Measurements from ENCODE around the gene CLASP2. TPM values are rescaled to one million over a fixed set of nuclear protein-coding genes. Genes with fewer than 3 reads are reported as not detected.

Gene CLASP2
- polyA plus RNA-seq, 4 donors: 45.0 to 58.5 (median 54.7) TPM

DNA sequence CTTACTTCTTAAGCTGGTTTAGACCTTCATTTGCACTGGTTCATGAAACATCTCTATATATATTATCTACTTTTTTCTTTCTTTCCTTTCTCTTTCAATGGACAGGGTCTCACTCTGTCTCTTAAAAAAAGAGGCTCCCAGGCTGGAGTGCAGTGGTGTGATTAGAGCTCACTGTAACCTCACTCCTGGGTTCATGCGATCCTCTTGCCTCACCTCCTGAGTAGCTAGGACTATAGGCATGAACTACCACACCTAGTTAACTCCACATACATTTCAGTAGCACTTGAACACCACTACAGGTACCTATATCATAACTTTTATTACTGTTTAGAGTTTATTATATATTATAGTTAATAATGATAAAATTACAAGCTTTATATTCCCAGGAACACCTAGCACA, 160.8 kb downstream of the CLASP2 start:
- no peak for DNase-seq (ENCODE audit: low read depth in 4 of 4, low spot score in 3 of 4)

DNA sequence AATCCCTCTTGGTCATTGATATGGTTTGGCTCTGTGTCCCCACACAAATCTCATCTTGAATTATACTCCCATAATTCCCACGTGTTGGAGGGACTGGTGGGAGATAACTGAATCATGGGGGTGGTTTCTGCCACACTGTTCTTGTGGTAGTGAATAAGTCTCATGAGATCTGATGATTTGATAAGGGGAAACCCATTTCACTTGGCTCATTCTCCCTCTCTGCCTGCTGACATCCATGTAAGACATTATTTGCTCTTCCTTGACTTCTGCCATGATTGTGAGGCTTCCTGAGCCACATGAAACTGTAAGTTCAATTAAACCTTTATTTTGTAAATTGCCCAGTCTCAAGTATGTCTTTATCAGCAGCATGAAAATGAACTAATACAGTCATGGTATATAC, 171.0 kb downstream of the CLASP2 start:
- DNase-seq (ENCODE audit: low read depth in 4 of 4, low spot score in 3 of 4): no peak

DNA sequence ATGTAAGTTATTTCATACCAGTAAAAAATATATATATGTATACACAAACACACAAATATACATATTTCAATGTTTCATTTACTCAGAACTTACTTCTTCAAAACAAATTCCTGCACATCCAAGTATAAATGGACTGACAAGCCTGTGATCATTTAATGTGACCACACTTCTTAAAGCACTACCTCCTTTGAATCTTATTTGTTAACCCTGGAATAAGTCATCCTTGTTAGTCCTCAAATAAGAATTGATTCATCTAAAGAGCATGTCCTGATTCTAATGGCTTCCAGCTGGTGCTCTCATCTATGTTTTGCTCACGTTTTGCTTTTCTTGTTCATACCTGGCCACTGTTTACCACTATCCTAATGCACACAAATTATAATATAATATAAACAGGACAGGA, 173.9 kb downstream of the CLASP2 start:
- no peak for DNase-seq (ENCODE audit: low read depth in 4 of 4, low spot score in 3 of 4)

DNA sequence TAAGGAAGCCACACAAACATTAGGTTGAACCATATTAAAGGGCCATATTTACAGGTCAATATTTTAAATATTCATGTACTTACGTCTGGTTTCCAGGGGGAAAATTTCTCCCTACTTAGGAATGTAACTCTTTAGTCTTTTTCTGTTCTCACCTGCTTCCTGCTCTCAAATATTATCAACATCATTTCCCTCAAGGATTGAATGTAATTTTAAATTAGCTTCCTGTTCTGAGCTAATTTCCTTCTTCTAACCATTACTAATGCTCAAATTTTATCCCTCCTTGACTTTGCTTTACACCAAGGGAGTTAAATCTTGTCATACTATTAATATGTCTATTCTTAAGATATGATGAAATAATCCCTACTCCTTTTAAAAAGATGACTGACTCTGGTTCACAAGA, 174.5 kb downstream of the CLASP2 start:
- no peak for DNase-seq (ENCODE audit: low read depth in 4 of 4, low spot score in 3 of 4)

DNA sequence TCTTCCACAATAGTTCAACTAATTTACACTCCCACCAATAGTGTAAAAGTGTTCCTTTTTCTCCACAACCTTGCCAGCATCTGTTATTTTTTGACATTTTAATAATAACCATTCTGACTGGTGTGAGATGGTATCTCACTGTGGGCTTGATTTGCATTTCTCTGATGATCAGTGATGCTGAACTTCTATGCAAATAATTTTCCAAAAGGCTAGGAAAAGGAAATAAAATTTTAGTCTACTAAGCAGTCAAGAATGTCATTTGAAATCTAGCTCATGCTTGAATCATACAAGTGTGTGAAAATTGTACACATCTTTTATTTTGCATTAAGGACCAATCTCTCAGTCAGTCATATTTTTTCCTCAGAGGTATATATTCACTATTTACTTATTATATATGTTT, 176.1 kb downstream of the CLASP2 start:
- DNase-seq (ENCODE audit: low read depth in 4 of 4, low spot score in 3 of 4): no peak

DNA sequence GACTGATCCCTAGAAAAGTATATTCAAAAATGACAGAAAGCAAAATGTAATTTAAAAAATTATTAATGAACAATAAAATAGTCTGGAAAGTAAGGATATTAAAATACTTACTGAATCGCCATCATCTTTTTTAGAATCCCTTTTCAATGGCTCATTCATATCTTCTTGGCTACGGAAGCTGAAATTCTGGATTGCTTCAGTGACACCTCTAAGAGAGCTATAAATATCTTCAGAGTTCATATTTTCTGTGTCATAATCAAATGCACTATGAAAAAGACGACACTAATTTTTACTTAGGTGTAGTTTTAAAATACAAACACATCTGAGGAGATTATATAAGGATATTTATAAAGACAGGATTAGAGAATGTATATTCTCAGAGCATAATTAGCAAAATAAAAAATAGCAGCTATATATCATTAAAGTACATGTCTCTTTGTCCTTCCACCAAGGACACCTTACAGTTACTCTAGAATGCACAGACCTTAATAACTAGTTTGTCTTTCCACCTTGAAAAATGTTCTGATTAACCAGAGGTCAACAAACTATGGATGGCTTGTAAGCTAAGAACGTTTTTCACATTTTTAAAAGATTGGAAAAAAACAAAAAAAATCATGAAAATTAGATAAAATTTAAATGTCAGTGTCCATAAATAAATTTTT, 179.2 kb downstream of the CLASP2 start:
- no peak for DNase-seq (ENCODE audit: low read depth in 4 of 4, low spot score in 3 of 4)

DNA sequence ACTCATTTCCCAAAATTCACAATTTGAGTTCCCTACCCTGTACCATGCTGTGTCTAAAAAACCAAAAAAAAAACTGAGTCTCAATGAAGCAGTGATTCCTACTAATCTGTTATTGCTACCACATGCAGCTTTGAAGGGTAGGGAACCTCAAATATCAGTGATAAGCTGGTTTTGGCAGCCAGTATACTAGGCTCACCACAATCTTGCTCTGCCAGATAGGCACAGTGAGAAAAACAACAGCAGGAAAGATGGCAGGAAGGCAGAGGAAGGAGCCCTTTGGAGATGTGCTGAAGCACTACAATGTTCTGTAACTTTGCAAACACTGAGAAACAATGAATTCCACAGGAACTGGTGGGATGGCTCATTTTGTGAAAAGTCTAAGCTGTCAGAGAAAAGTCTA, 180.9 kb downstream of the CLASP2 start:
- DNase-seq (ENCODE audit: low read depth in 4 of 4, low spot score in 3 of 4): no peak

DNA sequence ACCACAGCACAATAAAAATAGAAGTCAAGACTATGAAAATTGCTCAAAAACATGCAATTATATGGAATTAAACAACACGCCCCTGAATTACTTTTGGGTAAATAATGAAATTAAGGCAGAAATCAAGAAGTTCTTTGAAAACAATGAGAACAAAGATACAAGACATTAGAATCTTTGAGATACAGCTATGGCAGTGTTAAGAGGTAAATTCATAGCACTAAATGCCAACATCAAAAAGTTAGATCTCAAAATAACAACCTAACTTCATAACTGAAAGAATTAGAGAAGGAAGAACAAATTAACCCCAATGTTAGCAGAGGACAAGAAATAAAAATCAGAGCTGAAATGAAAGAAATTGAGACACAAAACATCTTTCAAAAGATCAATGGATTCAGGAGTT, 191.3 kb downstream of the CLASP2 start:
- DNase-seq (ENCODE audit: low read depth in 4 of 4, low spot score in 3 of 4): no peak

DNA sequence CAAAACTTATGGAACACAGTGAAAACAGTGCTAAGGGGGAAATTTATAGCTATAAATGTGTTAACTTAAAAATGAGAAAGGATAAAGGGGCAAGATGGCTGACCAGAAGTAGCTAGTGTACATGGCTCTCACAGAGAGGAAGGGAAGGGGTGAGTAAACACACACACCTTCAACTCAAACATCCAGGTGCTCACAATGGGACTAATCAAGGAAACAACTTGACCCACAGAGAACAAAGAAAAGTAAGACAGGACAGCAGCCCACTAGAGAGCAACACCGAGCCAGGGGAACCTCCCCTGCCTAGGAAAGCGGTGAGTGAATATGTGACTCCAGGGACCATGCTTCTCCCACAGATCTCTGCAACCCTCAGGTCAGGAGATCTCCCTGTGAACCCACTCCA, 192.8 kb downstream of the CLASP2 start:
- DNase-seq (ENCODE audit: low read depth in 4 of 4, low spot score in 3 of 4): no peak

DNA sequence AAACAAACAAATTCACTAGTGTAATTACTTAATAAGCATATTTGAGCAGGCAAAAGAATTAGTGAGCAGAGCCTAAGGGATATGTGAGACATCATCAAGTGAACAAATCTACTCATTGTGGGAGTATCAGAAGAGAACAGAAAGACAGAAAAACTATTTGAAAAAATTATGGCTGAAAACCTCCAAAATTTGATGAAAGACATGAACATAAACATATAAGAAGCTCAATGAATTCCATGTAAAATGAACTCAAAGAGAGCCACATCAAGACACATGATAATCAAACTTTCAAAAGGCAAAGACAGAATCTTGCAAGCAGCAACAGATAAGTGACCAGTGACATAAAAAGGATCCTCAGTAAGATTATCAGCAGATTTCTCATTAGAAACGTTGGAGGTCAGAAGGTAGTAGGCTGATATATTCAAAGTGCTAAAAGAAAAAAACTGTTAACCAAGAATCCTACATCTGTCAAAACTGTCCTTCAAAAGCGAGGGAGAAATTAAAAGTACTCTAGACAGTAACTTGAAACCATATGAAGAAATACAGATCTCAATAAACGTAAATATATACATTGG, 194.9 kb downstream of the CLASP2 start:
- no peak for DNase-seq (ENCODE audit: low read depth in 4 of 4, low spot score in 3 of 4)

DNA sequence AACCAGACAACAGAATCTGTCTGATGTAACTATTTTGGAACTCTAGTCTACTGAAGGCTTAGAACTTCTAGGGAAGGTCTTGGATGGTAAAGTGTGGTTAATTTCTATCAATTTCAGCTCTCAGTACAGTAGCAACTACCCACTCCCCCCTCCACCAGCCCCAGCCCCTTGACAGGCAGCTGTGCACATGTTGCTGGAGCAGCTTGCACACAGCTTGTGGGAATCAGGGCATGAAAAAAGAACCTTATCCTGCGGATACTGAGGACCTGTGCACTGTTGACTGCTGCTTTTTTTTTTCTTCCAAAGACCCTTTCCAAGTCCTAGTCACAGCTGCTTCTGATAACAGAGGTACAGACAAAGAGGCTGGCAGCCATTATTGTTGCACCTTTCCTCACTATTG, 196.3 kb downstream of the CLASP2 start:
- DNase-seq (ENCODE audit: low read depth in 4 of 4, low spot score in 3 of 4): no peak

DNA sequence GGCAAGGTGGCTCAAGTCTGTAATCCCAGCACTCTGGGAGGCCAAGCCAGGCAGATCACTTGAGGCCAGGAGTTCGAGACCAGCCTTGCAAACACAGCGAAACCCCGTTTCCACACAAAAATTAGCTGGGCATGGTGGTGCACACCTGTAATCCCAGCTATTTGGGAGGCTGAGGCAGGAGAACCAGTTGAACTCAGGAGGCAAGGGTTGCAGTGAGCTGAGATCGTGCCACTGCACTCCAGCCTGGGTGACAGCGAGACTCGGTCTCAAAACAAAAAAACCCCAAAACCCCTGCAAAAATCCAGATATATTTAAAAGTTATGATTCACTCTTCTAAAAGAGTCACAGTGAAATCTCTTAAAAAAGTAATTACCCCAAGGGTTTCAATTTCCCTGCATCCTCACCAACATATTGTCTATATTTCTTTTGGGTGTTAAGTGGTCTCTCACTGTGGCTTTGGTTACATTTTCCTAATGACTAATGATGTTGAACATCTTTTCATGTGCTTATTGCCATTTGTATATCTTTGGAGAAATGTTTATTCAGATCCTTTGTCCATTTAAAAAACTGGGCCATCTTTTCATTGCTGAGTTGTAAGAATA, 204.7 kb downstream of the CLASP2 start:
- no peak for DNase-seq (ENCODE audit: low read depth in 4 of 4, low spot score in 3 of 4)

DNA sequence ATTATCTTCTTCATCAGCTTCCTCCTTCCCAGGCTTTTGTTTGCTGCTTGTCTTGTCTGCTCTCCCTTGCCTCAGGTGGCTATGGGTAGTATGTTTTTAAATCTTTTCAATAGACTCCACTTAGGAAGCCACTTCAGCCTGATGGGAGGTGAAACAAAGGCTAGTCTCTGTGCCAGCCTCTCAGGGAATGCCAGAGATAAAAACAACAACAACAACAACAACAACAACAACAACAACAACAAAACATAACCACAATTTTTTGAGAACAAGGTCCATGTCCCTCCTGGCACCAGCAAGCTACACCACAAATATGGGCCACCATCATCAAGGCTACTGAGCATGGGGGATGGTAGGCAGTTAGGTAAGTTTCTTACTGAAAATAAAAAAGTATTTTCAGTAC, 213.0 kb downstream of the CLASP2 start:
- DNase-seq (ENCODE audit: low read depth in 4 of 4, low spot score in 3 of 4): no peak

DNA sequence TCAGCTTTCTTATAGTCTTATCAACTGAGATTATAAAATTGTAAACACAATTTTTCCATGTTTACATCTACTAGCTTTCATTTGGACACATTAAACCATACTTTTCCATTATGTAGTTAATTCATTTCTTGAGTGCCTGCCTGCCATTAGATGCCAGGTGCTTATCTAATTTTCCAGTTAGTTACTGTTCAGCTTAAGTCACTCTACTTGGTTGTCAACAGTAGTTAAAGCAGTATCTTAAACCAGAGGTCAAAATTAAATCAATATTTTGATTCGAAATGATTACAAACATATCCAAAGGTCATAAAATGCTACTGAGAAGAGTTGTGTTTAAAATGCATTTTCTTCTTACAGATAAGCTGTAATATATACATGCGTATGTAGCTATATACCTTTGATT, 221.6 kb downstream of the CLASP2 start:
- no peak for DNase-seq (ENCODE audit: low read depth in 4 of 4, low spot score in 3 of 4)

DNA sequence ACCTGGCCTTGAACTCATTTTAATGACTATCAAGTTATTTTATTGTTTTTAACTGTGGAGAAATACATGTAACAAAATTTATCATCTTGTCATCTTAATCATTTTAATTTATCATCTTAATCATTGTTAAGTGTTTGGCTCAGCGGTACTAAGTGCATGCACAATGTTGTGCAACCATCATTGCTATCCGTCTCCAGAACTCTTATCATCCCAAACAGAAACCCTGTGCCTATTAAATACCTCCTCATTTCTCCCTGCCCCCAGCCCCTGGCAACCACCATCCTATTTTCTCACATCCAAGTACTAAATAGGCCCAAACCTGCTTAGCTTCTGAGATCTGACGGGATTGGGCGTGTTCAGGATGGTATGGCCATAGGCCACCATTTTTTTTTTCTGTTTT, 226.3 kb downstream of the CLASP2 start:
- no peak for DNase-seq (ENCODE audit: low read depth in 4 of 4, low spot score in 3 of 4)

DNA sequence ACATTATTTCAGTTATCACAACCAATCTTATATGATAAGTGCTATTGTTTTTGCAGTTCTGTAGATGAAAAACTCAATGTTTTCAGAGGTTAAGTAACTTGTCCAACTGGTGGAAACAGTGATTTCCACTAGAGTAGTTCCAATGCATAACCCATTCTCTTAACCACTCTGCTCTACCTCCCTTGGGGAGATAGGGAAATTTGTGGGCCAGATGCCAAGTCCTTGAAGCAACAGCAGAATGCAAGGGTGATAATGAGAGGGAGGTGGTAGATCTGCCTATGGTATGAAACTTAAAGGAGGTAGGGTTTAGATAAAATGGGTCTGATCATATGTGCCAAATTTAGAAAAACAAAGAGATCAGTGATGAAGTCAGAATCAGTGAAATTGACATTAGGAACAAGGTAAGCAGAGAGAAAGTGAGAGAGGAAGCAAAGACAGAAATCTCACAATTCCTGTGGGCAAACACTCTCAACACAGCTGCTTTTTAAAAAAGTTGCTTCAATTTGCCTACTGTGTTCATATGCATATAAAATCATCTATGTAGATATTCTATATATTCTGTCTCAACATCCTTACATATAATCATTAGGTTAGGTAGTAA, 227.3 kb downstream of the CLASP2 start:
- DNase-seq (ENCODE audit: low read depth in 4 of 4, low spot score in 3 of 4): no peak

DNA sequence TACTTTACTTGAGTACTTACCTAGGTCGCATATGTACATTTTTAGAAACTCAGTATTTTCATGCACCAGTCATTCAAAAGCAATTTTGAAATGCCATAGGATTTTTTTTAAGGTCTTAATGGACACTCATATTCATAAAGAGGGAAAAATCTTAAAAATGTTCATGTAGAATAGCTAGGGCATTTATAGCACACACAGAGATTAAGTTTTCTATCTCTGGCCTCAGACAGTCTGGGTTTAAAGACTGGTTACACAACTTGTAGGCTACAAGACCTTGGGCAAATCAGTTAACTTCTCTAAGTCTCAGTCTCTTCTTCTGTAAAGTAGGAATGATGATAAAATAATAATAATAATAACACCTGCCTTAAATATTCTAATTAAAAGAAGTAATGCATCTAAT, 229.4 kb downstream of the CLASP2 start:
- DNase-seq (ENCODE audit: low read depth in 4 of 4, low spot score in 3 of 4): no peak

DNA sequence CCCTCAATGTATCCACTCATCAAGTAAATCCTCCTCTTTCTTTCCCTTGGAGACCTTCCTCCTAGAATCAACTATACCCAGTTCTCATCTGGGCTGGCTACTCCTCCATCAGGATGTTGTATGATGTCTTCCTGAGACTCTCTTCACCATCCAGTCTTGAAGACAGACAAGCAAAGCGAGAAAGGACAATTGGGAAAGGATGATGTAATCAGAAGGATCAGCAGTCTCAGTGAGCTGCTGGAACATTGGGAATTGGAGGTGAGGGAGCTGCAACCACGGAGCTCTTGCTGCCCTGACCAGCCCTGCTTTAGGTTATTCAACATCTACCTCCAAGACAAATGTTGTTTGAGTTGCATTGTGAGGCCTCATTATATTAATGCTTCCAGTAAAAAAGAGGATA, 229.8 kb downstream of the CLASP2 start:
- DNase-seq (ENCODE audit: low read depth in 4 of 4, low spot score in 3 of 4): no peak

DNA sequence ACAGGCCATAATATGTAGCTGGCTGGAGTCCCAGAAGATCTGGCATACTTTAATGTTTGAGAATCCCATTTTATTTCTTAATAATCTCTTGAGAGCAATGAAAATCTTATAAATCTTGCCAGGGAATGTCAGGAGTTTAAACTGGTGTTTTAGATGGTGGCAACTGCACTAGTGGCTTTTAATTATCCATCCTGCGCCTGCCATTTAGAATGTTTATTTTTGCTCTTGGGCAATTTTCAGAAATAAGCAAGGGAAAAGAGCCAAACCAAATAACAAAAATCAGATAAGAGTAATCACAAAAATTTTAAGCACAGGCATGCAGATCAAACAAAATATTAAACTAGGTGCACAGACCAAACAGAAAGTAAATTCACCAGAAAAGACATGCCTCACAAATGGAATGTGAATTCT, 235.9 kb downstream of the CLASP2 start:
- no peak for DNase-seq (ENCODE audit: low read depth in 4 of 4, low spot score in 3 of 4)

DNA sequence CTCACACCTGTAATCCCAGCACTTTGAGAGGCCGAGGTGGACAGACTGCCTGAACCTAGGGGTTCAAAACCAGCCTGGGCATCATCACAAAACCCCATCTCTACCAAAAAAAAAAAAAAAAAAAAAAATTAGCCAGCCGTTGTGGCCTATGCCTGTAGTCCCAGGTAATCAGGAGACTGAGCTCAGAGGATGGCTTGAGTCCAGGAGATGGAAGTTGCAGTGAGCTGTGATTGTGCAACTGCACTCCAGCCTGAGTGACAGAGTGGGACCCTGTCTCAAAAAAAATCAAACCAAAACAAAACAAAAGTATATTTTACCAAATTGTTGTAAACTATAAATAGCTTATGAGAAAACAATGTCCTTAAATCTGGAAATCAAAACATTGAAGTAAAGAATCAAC, 243.2 kb downstream of the CLASP2 start:
- no peak for DNase-seq (ENCODE audit: low read depth in 4 of 4, low spot score in 3 of 4)

DNA sequence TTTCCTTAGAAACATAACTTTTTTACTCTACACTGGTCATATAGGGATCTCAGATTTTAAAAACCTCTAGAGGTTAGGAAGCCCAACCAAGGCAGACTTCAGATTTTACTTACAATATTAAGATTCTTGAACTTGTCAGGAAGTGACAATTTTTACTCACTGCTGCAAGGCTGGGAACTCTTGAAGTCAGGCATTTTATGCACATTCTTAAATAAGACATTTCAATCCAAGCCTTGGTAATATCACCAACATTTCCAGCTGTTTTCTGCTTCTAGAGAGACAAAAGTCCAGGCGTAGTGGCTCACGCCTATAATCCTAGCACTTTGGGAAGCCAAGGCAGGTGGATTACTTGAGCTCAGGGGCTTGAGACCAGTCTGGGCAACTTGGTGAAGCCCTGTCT, 244.2 kb downstream of the CLASP2 start:
- DNase-seq (ENCODE audit: low read depth in 4 of 4, low spot score in 3 of 4): no peak

DNA sequence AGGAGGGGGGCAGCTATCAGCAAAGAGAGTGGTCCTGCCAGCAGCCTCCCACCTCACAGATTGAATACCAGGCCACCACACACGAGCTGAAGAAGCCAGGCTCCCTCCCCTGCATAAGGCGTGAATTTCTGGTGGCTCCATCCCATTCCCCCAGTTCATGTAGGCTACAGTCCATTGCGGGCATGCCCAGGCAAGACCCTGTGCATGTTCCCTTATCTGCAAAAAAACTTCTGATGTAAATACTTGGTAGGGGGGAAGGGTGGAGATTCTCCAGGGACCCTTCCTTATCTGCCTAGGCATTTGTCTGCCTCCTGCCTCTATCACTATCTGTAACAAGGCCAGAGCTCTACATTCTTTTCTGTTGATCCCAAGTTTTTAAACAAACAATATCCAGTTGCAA, 250.3 kb downstream of the CLASP2 start:
- no peak for DNase-seq (ENCODE audit: low read depth in 4 of 4, low spot score in 3 of 4)

All from left renal pelvis (tissue), 4 donors.